ENCODE measurements around the gene KRT23. TPM values are rescaled to one million over a fixed set of nuclear protein-coding genes. Genes with fewer than 3 reads are reported as not detected.

The KRT23 gene
- total RNA-seq, 6 experiments from 2014 or later = 0.14 TPM; not detected in 5

DNA sequence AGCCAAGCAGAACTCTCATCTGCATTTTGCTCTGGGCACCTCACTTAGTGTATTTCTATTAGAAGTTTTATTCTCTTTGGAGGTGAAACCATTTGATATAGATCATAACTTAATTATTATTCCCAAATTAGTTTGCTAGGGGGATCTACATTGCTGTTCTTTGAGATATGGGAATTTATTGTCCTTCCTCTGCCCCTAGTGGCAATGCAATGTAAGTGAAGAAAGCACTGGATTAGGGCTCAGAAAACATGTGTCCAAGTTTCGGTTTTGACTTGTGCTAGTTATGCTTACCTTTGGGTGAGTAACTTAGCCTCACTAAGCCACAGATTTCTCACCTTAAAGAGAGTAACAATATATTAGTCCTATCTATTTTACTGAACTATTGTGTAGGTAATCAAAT lies 26.4 kb upstream of the KRT23 start:
- H3K9me3 Mint-ChIP-seq = peaks cover 22% of the 10 kb centered on the region
- peaks cover 37% of the 10 kb centered on the region for H3K4me1 Mint-ChIP-seq (ENCODE audit: low read depth)
- H3K27me3 Mint-ChIP-seq (ENCODE audit: insufficient read depth) = no peaks in the 10 kb centered on the region
- H3K36me3 Mint-ChIP-seq (ENCODE audit: low read depth) = peaks cover 22% of the 10 kb centered on the region
- no peak overlapping the region for H3K4me3 Mint-ChIP-seq
- no peak for DNase-seq
- TF ChIP-seq, protein P1, sequence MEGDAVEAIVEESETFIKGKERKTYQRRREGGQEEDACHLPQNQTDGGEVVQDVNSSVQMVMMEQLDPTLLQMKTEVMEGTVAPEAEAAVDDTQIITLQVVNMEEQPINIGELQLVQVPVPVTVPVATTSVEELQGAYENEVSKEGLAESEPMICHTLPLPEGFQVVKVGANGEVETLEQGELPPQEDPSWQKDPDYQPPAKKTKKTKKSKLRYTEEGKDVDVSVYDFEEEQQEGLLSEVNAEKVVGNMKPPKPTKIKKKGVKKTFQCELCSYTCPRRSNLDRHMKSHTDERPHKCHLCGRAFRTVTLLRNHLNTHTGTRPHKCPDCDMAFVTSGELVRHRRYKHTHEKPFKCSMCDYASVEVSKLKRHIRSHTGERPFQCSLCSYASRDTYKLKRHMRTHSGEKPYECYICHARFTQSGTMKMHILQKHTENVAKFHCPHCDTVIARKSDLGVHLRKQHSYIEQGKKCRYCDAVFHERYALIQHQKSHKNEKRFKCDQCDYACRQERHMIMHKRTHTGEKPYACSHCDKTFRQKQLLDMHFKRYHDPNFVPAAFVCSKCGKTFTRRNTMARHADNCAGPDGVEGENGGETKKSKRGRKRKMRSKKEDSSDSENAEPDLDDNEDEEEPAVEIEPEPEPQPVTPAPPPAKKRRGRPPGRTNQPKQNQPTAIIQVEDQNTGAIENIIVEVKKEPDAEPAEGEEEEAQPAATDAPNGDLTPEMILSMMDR (IDR thresholded peaks at IDR 0.05) = peak; percentile 73
- no peak overlapping the region for H3K27ac Mint-ChIP-seq

DNA sequence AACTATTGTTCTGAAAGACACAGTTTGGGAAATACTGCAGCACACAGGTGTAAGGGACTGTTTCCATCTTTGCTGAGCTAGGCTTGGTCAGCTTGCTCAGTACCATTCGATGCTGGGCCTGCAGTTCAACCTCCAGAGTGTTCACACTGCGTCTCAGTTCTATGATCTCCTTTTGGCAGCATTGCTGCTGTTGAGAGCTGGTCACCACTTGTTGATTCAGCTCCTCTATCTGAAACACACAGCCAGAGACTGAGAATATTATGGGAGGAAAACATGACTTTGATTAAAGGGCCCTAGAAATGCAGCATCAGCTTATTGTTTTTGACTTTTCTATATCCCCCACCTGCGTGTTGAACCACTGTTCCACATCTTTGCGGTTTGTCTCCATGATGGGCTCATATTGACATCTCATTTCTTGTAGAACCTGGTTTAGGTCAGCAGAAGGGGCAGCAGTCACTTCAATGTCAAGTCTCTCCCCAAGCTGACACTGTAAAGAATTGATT lies 24.7 kb upstream of the KRT23 start:
- Mint-ChIP-seq H3K36me3 (ENCODE audit: low read depth) (peaks cover 22% of the 10 kb centered on the region), H3K27me3 (ENCODE audit: insufficient read depth) (no peaks in the 10 kb centered on the region), H3K4me3 (no peak overlapping the region), H3K9me3 (peaks cover 22% of the 10 kb centered on the region), H3K4me1 (ENCODE audit: low read depth) (peaks cover 54% of the 10 kb centered on the region), H3K27ac (peak overlapping the region; percentile 18; the same call in 1 of the 2 replicates)
- TF ChIP-seq, protein P1 (IDR thresholded peaks at IDR 0.05) = no peak
- no peak for DNase-seq

DNA sequence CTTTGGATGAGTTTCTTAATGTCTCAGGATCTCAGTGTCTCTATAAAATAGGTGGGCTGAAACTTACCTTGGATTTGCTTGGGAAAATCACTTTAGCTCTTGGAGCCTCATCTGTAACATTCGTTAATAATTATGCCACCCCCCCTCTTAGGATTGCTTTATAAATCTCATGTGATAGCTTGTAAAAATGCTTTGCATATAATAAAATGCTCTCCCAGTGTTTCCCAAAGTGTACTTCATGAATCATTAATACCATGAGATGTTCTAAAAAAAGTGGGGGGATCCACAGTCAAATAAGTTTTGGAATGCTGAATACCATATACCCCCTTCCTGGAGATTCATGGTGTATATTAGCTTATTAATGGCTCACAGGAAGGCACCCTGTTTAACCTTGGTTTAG lies 24.1 kb upstream of the KRT23 start:
- peaks cover 60% of the 10 kb centered on the region for H3K4me1 Mint-ChIP-seq (ENCODE audit: low read depth)

DNA sequence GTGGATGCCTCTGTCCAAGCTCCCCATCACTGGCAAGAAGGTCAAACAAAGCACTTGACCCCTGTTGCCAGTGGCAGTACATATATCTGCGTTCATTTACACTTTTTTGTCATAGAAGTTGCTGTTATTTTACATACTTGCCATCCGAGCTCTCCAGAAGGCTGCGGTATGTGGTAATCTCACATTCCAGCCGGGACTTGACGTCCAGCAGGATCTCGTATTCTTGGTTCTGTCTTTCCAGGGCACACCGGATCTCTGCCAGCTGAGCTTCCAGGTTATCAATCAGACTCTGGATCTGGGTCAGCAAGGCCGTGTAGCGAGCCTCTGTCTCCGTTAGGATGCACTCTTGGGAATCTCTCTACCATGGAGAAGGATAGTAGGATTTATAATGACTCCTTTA lies 22.7 kb upstream of the KRT23 start:
- no peaks in the 10 kb centered on the region for H3K27me3 Mint-ChIP-seq (ENCODE audit: insufficient read depth)
- H3K4me1 Mint-ChIP-seq (ENCODE audit: low read depth) = peaks cover 66% of the 10 kb centered on the region

More for the DNA sequence above, 24.1 kb upstream of the KRT23 start:
- Mint-ChIP-seq H3K27ac (no peak overlapping the region; the same call in 1 of the 2 replicates), H3K9me3 (peaks cover 18% of the 10 kb centered on the region), H3K27me3 (ENCODE audit: insufficient read depth) (no peaks in the 10 kb centered on the region), H3K4me3 (no peak overlapping the region), H3K36me3 (ENCODE audit: low read depth) (peaks cover 22% of the 10 kb centered on the region)
- TF ChIP-seq, protein P1 (IDR thresholded peaks at IDR 0.05) = no peak
- no peak for DNase-seq

DNA sequence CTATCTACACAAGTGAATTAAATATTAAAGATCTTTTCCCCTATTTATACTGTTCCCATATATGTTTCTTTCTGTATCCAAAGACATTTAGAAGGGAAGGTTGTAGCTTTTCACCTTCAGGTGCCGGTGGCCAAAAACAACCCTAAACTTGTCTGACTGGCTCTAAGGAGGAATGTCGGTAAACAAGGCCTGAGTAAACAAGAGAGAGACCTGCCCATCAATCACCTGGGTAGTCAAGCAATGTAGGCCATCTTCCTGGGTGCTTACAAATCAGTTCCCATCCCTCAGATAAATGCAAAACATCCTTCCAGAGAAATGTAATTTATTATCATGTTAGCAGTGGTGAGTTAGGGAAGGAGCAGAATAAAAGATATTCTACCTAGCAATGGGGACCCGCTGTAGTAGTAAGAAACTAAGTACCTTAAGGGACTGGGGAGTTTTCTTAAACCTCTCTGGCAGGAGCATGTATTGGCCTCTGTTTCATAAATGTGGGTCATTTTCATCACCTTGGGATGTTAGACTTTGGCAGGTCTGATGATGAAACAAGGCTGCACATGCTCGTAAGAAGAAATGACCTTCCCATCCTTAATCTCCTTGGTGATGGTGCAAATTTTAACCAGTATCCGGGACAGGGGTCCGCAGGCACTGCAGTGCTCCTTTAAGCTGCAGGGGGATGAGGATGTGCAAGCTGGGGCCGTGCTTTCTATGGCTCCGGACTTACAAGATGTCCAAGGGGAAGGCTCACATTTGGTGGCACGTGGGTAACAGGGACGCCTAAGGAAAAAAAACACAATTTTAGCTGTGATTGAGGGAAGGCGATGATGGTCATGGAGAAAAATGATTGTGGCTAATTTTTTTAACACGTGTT lies 20.9 kb upstream of the KRT23 start:
- TF ChIP-seq, protein P1 (IDR thresholded peaks at IDR 0.05) = no peak
- H3K36me3 Mint-ChIP-seq (ENCODE audit: low read depth) = peaks cover 3% of the 10 kb centered on the region; the same call in 1 of the 2 replicates
- H3K27me3 Mint-ChIP-seq (ENCODE audit: insufficient read depth) = no peaks in the 10 kb centered on the region
- H3K27ac Mint-ChIP-seq = peak overlapping the region; percentile 78
- DNase-seq = no peak
- no peaks in the 10 kb centered on the region for H3K9me3 Mint-ChIP-seq
- peaks cover 85% of the 10 kb centered on the region for H3K4me1 Mint-ChIP-seq (ENCODE audit: low read depth)
- H3K4me3 Mint-ChIP-seq = no peak overlapping the region

More for the DNA sequence above, 22.7 kb upstream of the KRT23 start:
- no peak overlapping the region for H3K27ac Mint-ChIP-seq
- peaks cover 5% of the 10 kb centered on the region for H3K9me3 Mint-ChIP-seq
- TF ChIP-seq, protein P1 (IDR thresholded peaks at IDR 0.05) = no peak
- no peak overlapping the region for H3K4me3 Mint-ChIP-seq
- DNase-seq = no peak
- peaks cover 9% of the 10 kb centered on the region for H3K36me3 Mint-ChIP-seq (ENCODE audit: low read depth)
